Subcutaneous abdominal adipose tissue (tissue), 5 donors: Measurements from ENCODE around the gene AGXT2.

ENCODE experiments used
- H3K27ac ChIP-seq: one replicate; pipeline ENCODE4 v1.7.0; 2013; ENCODE audit warnings: low read depth, mild to moderate bottlenecking, inconsistent platforms, low read length, moderate library complexity
- H3K27me3 ChIP-seq, 5 donors: one replicate each; pipeline ENCODE4 v1.7.0; 2013; ENCODE audit warnings: low read length in 5 of 5, inconsistent platforms in 1 of 5; ENCODE audit not compliant: control insufficient read depth in 5 of 5, insufficient read depth in 4 of 5
- H3K36me3 ChIP-seq, 5 donors: one replicate each; pipeline ENCODE4 v1.7.0; 2013; ENCODE audit warnings: low read length in 5 of 5; ENCODE audit not compliant: control insufficient read depth in 5 of 5, insufficient read depth in 5 of 5
- H3K4me1 ChIP-seq, 5 donors: one replicate each; pipeline ENCODE4 v1.7.0; 2013; ENCODE audit warnings: low read length in 5 of 5, mild to moderate bottlenecking in 3 of 5, moderate library complexity in 1 of 5; ENCODE audit not compliant: control insufficient read depth in 5 of 5, insufficient read depth in 5 of 5
- H3K4me3 ChIP-seq, 5 donors: one replicate each; pipeline ENCODE4 v1.7.0; 2013; ENCODE audit warnings: low read length in 5 of 5, low read depth in 1 of 5
- H3K9ac ChIP-seq, 5 donors: one replicate each; pipeline ENCODE4 v1.7.0; 2013; ENCODE audit warnings: low read length in 5 of 5, mild to moderate bottlenecking in 4 of 5, moderate library complexity in 3 of 5
- H3K9me3 ChIP-seq, 5 donors: one replicate each; pipeline ENCODE4 v1.7.0; 2013; ENCODE audit warnings: low read length in 5 of 5; ENCODE audit not compliant: control insufficient read depth in 5 of 5
- donor health status: healthy.
- donor health status: healthy.
- donor health status: healthy.
- donor health status: healthy.
- donor health status: healthy.

The AGXT2 gene

GRCh38 chr5:35004771-35005170 is 43.0 kb downstream of the AGXT2 start:
- no peak overlapping the region for H3K9ac ChIP-seq
- H3K27ac ChIP-seq: no peak overlapping the region
- peaks cover 0 to 13% (median 3%) of the 10 kb centered on the region in 5 donors for H3K27me3 ChIP-seq
- H3K4me3 ChIP-seq: no peak overlapping the region
- no peaks in the 10 kb centered on the region for H3K36me3 ChIP-seq
- no peaks in the 10 kb centered on the region for H3K4me1 ChIP-seq
- no peaks in the 10 kb centered on the region for H3K9me3 ChIP-seq

DNA sequence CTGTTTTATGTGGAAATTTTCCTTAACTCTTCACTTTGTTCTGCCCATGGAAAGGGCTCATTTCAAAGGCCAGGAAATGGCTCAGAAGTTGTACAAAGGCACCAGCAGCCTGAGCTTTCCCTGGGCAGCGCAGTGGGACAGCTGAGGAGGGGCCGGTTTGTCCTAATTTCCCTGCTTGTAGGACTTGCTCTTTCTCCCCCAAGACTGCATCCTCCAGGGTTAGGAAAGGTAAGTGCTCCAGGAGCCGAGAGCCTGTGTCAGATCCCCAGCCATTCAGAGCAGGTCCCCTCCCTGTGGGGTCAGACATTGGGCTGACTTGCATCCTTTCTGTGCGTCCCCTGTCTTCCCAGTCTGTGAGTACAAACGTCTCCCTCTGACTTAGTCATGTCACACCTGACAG is 43.5 kb downstream of the AGXT2 start:
- no peaks in the 10 kb centered on the region for H3K9me3 ChIP-seq
- H3K36me3 ChIP-seq: no peaks in the 10 kb centered on the region
- peaks cover 0 to 13% (median 3%) of the 10 kb centered on the region in 5 donors for H3K27me3 ChIP-seq
- H3K27ac ChIP-seq: no peak overlapping the region
- H3K4me3 ChIP-seq: no peak overlapping the region
- no peaks in the 10 kb centered on the region for H3K4me1 ChIP-seq
- H3K9ac ChIP-seq: no peak overlapping the region

DNA sequence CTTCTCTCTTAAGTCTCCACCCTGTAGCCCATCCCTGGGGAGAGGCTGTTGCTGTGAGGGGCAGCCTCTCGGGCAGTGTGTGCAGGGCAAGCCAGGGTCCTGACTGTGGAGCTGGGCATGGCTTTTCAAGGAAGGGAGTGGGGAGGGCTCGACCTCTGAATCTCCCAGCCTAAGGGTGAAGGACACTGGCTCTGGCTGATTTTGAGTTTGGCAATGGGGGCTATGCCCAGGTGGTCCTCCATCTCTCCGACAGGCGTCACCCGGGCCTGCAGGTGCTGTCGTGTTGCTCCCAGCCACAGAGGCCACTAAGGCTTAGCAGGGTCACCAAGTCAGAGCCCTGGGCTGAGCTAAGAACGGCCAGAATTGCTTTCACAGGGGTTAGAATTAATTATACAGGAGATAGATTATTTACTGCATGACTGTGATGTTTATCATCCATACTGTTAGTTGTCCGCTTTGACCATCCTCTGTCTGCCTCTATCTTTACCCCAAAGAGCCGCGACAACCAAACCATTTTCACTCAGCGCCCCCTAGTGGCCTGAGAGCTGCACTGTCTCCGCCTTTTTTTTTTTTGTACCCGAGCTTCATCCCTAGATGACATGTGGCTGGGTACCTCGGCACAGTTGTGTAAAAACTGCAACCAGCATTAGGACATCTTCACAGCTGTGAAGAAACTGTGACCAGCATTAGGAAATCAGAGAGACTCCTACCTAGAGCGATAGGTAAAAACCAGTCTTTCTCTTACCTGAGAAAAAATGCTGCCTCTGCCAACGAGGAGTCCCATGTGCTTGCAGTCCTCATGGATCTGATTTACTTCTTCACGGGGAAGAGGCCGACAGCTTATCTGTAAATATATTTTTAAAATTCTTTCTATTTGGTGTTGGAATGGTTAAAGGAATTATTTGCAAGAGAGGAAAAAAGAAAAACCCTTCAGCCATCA is 44.5 kb downstream of the AGXT2 start:
- Histone ChIP-seq H3K9ac (no peak overlapping the region), H3K4me1 (no peaks in the 10 kb centered on the region), H3K27ac (no peak overlapping the region), H3K4me3 (no peak overlapping the region), H3K36me3 (no peaks in the 10 kb centered on the region), H3K9me3 (no peaks in the 10 kb centered on the region), H3K27me3 (peaks cover 0 to 13% (median 3%) of the 10 kb centered on the region in 5 donors)

DNA sequence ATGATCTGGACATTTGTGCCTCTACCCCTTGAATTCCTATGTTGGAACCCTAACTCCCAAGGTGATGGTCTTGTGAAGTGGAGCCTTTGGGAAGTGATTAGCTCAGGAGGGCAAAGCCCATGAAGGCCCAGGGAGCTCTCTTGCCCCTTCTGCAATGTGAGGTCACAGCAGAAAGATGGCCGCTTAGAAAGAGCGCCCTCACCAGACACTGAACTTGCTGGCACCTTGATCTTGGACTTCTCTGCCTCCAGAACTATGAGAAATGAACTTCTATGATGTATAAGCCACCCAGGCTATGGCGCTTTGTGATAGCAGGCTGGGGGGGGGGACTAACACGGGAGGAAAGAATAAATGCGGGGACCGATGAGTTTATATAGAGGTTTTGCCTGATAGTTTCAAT is 45.3 kb downstream of the AGXT2 start:
- Histone ChIP-seq H3K27me3 (peaks cover 0 to 12% (median 3%) of the 10 kb centered on the region in 5 donors), H3K27ac (no peak overlapping the region), H3K9me3 (no peaks in the 10 kb centered on the region), H3K4me3 (no peak overlapping the region), H3K9ac (no peak overlapping the region), H3K4me1 (no peaks in the 10 kb centered on the region), H3K36me3 (no peaks in the 10 kb centered on the region)

DNA sequence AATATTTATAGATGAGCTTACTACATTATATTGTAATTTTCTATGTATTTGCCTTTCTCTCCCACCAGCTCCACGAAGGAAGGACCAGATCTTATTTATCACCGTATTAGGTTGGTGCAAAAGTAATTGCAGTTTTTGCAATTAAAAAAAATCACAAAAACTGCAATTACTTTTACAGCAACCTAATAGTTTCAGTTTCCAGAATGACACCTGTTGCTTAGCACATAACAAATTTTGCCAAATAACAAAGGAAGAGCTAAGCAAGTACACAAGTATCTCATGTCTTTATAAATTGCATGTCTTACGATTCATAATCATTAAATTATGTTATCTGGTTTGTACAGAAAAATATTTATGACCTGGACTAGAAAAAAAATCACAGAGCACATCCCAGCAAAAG is 45.9 kb downstream of the AGXT2 start:
- Histone ChIP-seq H3K9ac (no peak overlapping the region), H3K36me3 (no peaks in the 10 kb centered on the region), H3K4me3 (no peak overlapping the region), H3K9me3 (no peaks in the 10 kb centered on the region), H3K4me1 (no peaks in the 10 kb centered on the region), H3K27ac (no peak overlapping the region), H3K27me3 (peaks cover 0 to 10% (median 0%) of the 10 kb centered on the region in 5 donors)

- Histone ChIP-seq H3K9ac (no peak overlapping the region), H3K27ac (no peak overlapping the region), H3K36me3 (no peaks in the 10 kb centered on the region), H3K9me3 (no peaks in the 10 kb centered on the region), H3K27me3 (peaks cover 0 to 5% (median 0%) of the 10 kb centered on the region in 5 donors), H3K4me3 (no peak overlapping the region), H3K4me1 (no peaks in the 10 kb centered on the region)
These were observed 49.5 kb downstream of the AGXT2 start for GRCh38 chr5:34998058-34998789.

DNA sequence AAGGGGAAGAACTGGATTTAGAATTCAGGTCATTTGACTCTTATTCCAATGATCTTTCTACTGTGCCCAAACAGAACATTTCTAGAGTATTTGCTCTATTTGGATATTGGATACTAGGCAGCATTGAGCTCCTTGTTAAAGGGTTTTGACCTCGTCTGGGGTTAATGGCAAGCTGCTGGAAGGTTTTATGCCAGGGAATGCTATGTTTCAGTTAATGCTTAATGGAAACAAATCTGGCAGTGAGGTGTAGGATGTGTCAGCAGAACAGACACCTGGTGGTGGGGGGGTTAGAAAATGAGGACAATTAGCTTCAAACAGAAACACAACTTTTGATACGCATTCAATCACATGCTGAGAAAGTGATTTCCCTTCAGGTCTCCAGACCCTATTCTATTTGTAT is 51.5 kb downstream of the AGXT2 start:
- no peak overlapping the region for H3K9ac ChIP-seq
- no peaks in the 10 kb centered on the region for H3K36me3 ChIP-seq
- H3K9me3 ChIP-seq: no peaks in the 10 kb centered on the region
- H3K27me3 ChIP-seq: peaks cover 0 to 3% (median 0%) of the 10 kb centered on the region in 5 donors
- H3K4me3 ChIP-seq: no peak overlapping the region
- H3K27ac ChIP-seq: no peak overlapping the region
- no peaks in the 10 kb centered on the region for H3K4me1 ChIP-seq

- no peaks in the 10 kb centered on the region for H3K4me1 ChIP-seq
- H3K27ac ChIP-seq: no peak overlapping the region
- no peaks in the 10 kb centered on the region for H3K9me3 ChIP-seq
- H3K9ac ChIP-seq: no peak overlapping the region
- no peak overlapping the region for H3K4me3 ChIP-seq
- peaks cover 0 to 3% (median 0%) of the 10 kb centered on the region in 5 donors for H3K27me3 ChIP-seq
- no peaks in the 10 kb centered on the region for H3K36me3 ChIP-seq
These were observed 53.8 kb downstream of the AGXT2 start for GRCh38 chr5:34993951-34994350.

DNA sequence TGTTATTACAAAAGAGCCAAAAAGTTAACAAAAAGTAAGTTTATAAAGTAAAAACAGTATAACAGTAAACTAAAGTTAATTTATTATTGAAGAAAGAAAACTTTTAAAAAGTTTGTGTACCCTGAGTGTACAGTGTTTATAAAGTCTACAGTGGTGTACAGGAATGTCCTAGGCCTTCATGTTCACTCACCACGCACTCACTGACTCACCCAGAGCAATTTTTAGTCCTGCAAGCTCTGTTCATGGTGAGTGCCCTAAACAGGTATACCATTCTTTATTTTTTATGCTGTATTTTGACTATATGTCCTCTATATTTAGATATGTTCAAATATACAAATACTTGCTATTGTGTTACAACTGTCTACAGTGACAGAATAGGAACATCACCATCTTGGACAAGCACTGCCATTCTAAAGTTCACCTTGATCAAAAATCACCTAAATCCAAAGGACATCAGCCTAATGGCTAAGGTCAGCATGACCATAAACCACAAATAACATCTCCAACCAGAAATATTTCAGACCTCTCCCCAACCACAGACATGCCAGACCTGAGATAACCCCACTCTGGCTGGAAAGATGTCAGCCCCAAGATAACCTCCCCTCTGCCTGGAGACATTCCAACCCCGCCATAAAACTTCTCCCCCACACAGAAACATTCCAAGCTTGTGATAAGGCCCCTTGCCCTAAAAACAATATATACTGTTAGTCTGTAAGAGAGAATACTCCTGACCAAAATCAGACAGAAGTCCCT is 56.1 kb downstream of the AGXT2 start:
- Histone ChIP-seq H3K9ac (no peak overlapping the region), H3K27ac (no peak overlapping the region), H3K4me3 (no peak overlapping the region), H3K36me3 (no peaks in the 10 kb centered on the region), H3K9me3 (peaks cover 0 to 7% (median 4%) of the 10 kb centered on the region in 5 donors), H3K4me1 (no peaks in the 10 kb centered on the region), H3K27me3 (peaks cover 0 to 3% (median 0%) of the 10 kb centered on the region in 5 donors)
